ENCODE data around the gene SLC7A8.

- TF ChIP-seq CTCF (IDR thresholded peaks at IDR 0.05) (no peak), EZH2phosphoT487 (IDR thresholded peaks at IDR 0.05) (no peak), EZH2 (IDR thresholded peaks at IDR 0.05) (no peak)
Observed at GRCh38 chr14:23149745-23150144, 33.7 kb downstream of the SLC7A8 start.

Data from neural progenitor cell (in vitro differentiated cells).